Transverse colon (tissue), 4 donors: ENCODE measurements around the gene C15orf39.

Experiments
- EP300 ChIP-seq: sonication (generic); formaldehyde crosslinking; IDR thresholded peaks from one replicate; pipeline ENCODE4 v1.6.1; 2017; ENCODE audit warnings: antibody characterized with exemption, low read depth
- POLR2A ChIP-seq: fragments of 450-650 bp; IDR thresholded peaks from one replicate; pipeline ENCODE4 v1.6.1; 2016; ENCODE audit warnings: antibody characterized with exemption, mild to moderate bottlenecking, moderate library complexity
- POLR2AphosphoS5 ChIP-seq, 3 donors: sonication (generic); formaldehyde crosslinking; IDR thresholded peaks; one replicate each; pipeline ENCODE4 v1.6.1; 2016; ENCODE audit warnings: antibody characterized with exemption in 3 of 3
- TF ChIP-seq, protein P1 (sequence below), 5 experiments: fragments of 200-600 bp in 3 of 5; fragments of 450-650 bp in 2 of 5; sonication (generic) in 3 of 5; IDR thresholded peaks; 1 replicate in 2 of 5; 2 replicates in 3 of 5; pipeline ENCODE4 v1.5.1; 2016 to 2017; ENCODE audit warnings: antibody characterized with exemption in 5 of 5, inconsistent platforms in 3 of 5, mild to moderate bottlenecking in 2 of 5, moderate library complexity in 1 of 5

DNA sequence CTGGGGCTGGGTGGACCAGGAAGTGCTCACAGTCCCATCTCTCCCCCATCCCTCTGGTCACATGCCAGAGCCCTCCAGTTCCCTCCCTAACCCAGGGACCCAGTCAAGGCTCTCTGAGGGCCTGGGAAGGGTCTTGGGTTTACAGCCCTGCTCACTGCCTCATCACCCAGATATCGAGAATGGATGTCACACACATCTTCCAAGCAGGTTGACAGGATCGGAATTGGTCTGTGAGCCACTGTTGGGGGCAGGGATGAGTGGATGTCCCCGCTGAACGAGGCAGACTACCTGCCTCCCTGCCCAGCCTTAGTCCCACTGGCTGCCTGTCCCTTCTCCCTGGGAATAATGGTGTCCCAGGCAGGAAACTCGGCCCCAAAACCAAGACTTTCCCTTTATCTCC is 36.5 kb downstream of the C15orf39 start:
- TF ChIP-seq, protein P1, sequence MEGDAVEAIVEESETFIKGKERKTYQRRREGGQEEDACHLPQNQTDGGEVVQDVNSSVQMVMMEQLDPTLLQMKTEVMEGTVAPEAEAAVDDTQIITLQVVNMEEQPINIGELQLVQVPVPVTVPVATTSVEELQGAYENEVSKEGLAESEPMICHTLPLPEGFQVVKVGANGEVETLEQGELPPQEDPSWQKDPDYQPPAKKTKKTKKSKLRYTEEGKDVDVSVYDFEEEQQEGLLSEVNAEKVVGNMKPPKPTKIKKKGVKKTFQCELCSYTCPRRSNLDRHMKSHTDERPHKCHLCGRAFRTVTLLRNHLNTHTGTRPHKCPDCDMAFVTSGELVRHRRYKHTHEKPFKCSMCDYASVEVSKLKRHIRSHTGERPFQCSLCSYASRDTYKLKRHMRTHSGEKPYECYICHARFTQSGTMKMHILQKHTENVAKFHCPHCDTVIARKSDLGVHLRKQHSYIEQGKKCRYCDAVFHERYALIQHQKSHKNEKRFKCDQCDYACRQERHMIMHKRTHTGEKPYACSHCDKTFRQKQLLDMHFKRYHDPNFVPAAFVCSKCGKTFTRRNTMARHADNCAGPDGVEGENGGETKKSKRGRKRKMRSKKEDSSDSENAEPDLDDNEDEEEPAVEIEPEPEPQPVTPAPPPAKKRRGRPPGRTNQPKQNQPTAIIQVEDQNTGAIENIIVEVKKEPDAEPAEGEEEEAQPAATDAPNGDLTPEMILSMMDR (IDR thresholded peaks at IDR 0.05) = no peak
- no peak for TF ChIP-seq POLR2AphosphoS5 (IDR thresholded peaks at IDR 0.05)
- no peak for TF ChIP-seq POLR2A
- TF ChIP-seq EP300 = no peak
